Measurements from ENCODE around the gene MMP24OS. TPM values are rescaled to one million over a fixed set of nuclear protein-coding genes. Genes with fewer than 3 reads are reported as not detected.
A peak's percentile ranks its signal among the peaks of the same experiment; 100 is the strongest.

The MMP24OS gene
- total RNA-seq, 1 donor from 2014 or later, result 57.6 TPM

GRCh38 chr20:35290887-35291417 is 13.0 kb upstream of the MMP24OS start:
- ATAC-seq, result no peak

GRCh38 chr20:35290186-35290886 is 12.4 kb upstream of the MMP24OS start:
- ATAC-seq, result no peak

DNA sequence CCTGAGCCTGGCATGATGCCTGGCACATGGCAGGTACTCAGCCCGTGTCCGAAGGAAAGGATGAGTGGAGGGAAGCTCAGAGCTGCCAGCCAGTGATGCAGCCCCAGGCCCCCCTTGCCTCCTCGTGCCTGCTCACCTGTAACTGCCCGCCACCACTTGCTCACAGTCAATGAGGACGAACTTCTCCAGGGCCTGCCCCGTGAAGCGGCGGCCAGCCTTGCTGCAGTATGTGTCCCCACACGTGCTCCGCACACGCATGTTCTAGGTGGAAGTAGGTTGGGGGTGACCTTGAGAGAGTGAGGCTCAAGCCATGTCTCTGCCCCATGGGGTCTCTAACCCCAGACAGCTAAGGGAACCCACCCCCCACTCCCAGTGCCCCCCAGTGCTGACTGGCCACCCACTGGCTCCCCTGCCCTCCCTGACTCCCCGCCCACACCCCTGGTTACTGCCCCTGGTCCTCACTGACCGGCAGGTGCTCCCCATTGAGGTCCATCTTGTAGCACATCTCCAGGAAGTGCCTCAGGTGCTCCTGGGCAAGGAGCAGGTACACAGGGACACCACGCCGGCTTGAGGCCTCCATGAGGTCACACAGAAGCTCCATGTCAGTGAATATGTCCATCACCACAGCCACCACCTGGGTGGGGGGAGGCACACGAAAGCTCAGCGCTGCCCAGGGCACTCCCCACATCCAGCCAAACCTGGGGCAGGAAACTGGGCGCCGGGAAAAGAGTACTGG is 10.6 kb upstream of the MMP24OS start:
- ATAC-seq, result no peak

DNA sequence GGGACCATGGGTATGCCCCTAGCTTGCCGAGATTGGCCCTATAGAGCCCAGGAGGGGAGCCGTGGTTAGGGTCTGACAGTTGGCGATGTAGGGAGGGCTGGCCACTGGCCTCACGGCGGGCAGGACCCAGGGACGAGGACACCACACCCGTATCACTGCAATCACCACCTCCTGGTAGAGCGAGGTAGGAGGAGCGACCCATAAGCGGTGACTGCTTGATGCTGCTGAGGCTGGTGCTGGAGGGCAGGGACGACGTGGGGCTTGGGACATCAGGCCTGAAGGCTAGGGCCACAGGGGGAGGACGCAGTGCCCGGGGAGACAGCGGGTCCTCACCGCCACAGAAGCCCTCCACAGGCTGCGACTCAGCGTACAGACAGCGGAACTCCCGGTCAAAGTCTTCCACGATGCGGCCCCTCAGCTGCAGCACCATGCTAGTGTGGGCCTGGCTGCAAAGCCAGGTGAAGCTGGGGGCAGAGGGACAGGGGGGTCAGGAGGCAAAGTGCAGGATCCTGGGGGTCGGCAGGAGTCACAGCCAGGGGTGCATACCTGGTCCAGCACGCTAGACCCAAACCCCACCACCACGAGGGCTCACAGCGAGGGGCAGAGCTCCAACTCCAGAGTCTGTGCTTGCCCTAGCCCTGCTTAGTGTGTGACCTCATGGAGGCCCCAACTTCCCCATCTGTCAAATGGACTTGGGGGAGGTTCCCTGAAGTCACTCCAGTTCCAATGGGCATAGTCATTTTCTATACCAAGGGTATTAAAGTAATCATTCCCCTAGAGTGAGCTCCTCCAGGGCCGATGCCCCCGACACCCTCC is 9.8 kb upstream of the MMP24OS start:
- no peak for ATAC-seq

GRCh38 chr20:35286899-35287508 is 9.1 kb upstream of the MMP24OS start:
- no peak for ATAC-seq

DNA sequence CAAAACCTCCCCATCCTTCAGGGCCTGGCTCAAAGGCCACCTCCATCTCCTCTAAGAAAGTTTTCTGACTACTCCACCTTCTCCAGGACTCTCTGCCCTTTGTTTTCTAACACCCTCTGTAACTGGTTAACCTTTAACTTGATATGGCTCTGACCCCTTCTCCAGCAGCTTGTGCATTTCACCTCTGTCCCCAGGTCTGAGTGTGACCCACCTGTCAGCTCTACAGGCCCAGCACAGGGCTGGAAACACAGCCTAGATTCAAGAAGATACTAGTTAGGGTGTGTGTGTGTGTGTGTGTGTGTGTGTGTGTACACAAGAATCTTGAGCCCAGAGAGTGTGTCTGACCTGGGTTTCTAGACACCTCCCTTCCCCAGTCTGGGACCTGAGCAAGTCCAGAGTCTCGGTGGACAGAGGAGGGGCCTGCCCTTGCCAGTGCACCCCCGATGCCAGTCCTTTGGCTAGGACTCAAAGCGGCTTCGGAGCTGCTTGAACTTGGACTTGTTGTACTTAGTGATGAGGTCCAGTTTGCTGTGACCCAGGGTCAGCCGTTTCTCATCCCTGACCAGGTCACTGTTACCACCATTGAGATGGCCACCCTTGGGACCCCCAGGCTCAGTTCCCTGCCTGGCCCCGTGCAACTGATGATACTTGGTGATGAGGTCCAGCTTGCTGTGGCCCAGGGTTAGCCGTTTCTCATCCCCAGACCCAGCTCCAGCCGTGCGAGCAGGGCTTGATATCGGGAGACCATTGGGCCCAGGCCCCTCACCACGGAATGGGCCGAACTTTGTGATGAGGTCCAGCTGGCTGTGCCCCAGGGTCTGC is 8.4 kb upstream of the MMP24OS start:
- no peak for ATAC-seq

DNA sequence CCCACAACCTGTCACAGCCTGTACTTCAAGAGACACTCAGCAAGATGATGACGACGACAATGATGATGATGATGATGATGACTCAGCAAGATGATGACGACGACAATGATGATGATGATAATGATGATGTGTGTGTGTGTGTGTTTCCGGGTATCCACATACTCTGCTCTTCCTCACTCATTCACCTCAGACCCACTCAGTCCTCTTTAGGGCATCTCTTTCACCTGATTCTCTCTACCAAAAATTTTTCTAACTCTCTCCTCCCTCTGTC is 7.8 kb upstream of the MMP24OS start:
- ATAC-seq, result peak; percentile 24

DNA sequence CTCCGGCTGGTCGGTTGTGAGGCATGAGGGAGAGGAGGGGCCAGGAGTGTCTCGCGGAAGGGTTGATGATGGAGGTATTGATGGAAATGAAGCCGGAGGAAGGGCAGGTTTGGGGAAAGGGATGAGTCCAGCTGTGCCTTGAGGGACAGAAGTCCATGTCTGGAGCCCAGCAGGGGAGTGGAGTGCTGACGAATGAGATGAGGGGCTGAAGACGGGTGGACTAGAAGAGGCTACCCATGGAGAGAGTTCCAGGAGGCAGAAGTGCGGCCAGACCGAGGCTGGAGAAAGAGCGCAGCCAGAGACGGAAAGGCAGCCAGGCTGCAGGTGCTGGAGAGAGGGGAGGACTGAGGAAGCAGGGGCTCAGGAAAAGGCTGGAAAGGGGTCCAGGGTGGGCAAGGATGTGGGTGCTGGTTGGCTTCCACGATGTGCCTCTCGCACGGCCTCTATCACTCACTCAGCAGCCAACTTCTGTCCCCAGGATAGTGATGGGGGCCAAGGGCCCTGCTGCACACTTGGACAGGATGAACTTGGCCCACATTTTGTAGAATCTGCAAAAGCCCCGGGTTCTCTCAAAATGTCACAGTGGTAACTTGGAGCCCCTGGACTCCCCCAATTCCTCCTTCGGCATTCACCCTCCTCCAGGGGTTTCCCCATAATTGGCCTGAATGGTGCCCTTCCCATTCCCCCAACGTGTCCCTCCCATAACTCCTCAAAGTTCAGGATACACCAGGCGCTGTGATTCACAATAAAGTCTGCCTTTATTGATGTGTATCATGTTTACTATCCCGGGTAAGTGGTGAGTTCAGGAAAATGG is 7.3 kb upstream of the MMP24OS start:
- ATAC-seq, result no peak

- ATAC-seq, result peak; percentile 67
These were observed 6.5 kb upstream of the MMP24OS start, which contains the start of gene EIF6 for GRCh38 chr20:35284267-35284991. EIF6 (minus strand) TSS chr20:35284772; CDS start chr20:35284487, 285 bp downstream.

DNA sequence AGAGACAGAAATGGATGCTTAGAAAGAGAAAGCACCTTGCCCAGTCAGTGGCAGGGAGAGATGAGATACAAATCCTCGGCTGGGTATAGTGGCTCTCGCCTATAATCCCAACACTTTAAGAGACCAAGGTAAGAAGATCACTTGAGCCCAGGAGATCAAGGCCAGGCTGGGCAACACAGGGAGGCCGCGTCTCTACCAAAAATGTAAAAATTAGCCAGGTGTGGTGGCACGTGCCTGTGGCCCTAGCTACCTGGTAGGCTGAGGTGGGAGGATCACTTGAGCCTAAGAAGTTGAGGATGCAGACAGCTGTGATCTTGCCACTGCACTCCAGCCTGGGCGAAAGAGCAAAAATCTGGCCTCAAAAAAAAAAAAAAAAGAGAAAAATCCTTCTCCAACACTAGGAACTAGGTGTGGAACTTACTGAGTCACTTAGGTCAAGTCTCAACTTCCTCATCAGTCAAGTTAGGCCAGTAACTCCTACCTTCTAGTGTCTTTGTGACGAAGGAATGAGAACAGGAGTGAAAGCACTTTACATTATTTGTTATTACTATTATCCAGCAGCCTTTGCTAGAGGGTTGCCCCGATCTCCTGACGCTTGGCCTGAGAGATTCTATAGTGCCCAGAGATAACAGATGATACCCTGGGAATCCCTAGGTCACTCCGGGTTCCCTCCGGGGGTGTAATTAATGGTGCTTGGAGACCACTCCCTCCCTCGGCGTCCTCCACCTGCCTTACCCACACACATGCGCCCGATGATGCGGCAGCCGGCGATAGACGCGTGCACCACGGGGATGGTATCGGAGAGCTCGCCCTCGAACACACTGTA is 5.7 kb upstream of the MMP24OS start:
- peak; percentile 58 for ATAC-seq

DNA sequence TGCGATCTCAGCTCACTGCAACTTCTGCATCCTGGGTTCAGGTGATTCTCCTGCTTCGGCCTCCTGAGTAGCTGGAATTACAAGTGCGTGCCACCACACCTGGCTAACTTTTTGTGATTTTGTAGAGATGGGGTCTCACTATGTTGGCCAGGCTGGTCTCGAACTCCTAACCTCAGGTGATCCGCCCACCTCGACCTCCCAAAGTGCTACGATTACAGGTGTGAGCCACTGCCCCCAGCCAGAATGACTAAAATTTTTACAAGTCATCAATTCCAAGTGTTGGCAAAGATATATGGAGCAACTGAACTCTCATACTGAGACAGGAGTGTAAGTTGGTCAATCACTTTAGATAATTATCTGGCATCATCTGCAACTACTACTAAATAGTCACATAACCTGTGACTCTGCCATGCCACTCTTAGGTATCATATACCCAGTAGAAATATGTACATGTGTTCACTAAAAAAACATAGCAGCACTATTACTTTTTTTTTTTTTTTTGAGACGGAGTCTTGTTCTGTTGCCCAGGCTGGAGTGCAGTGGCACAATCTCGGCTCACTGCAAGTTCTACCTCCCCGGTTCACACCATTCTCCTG is 3.7 kb upstream of the MMP24OS start:
- ATAC-seq, result no peak

DNA sequence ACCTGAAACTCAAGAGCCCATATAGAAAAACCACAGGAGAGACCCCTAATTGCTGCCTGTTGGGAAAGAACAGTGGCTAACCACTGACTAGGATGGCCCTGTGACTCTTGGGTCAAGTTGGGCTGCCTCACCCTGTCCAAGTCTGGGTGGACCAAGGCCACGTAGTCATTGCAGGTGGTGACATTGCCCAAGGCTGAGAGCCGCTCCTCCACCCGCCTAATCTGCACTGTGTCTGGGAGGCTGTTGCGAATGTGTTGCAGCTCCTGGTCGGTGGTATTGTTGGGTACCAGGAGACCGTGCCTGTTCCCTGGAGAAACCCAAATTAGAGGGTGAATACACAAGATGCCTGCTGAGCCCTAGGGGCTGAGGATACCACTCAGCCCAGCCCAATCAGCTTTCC is 2.6 kb upstream of the MMP24OS start:
- ATAC-seq, result no peak

DNA sequence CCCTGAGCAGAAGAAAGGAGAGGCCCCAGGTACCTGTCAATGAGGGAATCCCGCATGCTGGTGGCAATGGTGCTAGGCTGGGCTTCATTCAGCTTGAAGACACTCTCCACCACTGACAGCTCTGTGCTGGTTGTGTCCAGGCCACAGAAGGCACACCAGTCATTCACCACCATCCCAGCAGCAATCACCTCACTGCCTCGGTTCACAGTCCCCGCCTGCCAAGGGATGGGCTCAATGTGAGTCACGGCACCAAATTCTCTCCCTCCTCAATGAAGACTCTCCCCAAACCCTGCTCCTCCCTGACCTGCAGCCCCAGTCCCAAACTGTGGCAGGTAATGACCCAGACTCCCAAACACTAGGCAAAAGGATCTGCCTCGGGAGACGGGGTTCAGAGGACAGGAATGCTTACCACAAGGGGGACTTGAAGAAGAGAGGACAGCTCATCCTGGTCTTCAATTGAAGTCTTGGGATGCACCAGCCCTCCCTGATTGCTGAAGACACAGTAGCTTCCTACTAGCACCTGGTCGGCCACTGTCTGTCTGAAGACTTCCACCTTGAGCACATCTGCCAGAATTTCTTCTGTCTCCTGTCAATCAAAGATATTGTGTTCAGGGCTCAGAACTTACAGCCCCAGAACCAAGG is 1.7 kb upstream of the MMP24OS start:
- peak; percentile 31 for ATAC-seq

DNA sequence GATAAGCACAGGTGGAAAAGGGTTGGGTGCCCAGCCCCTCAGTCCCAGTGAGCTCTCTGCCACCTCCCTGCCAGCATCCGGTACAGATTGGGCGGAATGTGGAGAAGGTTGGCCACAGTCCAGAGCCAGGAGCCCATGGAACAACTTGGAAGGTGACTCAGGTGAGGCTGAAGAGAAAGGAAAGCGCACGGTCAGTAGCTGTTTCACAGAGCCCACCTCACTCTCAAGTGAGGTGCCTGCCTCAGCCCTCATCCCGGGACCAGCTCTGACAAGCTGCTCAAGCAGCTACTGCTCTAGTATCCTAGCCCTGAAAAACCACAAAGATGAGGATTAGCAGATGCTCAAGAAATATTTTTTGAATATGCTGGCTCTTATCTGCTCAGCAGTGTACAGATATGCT is 1.1 kb upstream of the MMP24OS start:
- ATAC-seq, result no peak

- no peak for ATAC-seq
These were observed 795 bp downstream of the MMP24OS start for GRCh38 chr20:35277127-35277526.

DNA sequence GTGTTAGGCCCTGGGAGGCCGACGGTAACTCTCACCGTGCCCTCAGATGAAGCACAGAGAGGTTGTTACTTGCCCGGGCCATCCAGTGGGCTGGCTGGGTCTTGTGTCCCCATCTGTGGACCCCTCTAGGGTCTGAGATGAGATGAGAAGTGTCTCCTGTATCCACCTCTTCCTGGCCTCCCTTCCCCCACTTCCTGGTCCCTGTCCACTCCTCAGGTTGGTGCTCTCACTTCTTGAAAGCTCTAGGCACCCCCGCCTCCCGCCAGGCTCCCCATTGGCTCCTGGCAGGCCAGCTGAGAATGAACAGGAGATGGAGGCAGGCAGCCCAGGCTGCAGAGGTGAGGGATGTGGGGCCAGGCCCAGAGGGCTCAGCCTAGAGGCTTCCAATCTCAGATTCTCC is 1.5 kb downstream of the MMP24OS start:
- no peak for ATAC-seq

DNA sequence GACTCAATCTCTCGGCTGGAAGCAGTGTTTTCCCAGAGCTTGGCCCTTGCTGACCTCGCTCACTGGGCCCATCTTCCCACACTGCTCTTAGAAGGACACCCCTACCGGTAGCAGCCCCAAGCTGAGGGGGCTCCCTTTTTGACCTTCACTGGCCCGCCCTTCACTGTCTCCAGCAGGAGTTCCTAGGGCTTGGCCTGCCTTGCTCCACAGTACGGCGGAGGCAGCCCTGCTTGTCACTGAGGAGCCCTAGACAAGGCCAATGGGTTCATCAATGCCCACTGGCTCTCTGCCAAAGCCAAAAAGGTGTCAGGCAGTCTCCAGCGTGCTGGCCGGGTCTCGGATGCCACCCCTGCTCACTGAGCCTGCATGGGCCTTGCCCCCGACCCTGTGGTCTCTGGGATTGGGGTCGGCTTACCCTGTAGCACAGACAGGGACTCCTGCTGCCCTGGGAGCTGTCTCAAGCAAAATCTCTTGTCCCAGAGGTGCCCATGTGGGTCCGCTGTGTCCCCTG is 2.1 kb downstream of the MMP24OS start:
- no peak for ATAC-seq

All from esophagus mucosa (tissue), 1 donor.